HepG2 (cell line): ENCODE results near the gene HAGHL.

Experiments used
- CCDC6 ChIP-seq: sonication (generic); formaldehyde crosslinking; IDR thresholded peaks from 2 replicates; pipeline ENCODE4 v1.8.1; 2022; ENCODE audit warnings: mild to moderate bottlenecking, missing genetic modification reagents, moderate library complexity
- MEIS2 ChIP-seq: sonication (generic); formaldehyde crosslinking; IDR thresholded peaks from 2 replicates; pipeline ENCODE4 v1.9.0; 2021; ENCODE audit warnings: mild to moderate bottlenecking, missing genetic modification reagents
- MYC ChIP-seq: sonication (generic); formaldehyde crosslinking; IDR thresholded peaks from 2 replicates; pipeline ENCODE4 v1.9.0; 2021; ENCODE audit warnings: missing genetic modification reagents, borderline replicate concordance
- POLR2AphosphoS5 ChIP-seq: IDR thresholded peaks from 2 replicates; pipeline ENCODE4 v1.6.1; 2012; ENCODE audit warnings: low read depth, low read length
- SIN3B ChIP-seq: fragments of 150-350 bp; IDR thresholded peaks from 2 replicates; pipeline ENCODE4 v1.6.1; 2014; ENCODE audit warnings: low read length
- ZBTB7A ChIP-seq: sonication (generic); formaldehyde crosslinking; IDR thresholded peaks from 2 replicates; pipeline ENCODE4 v1.8.0; 2022; ENCODE audit warnings: mild to moderate bottlenecking, missing genetic modification reagents
- ZFP36L1 ChIP-seq: sonication (generic); formaldehyde crosslinking; IDR thresholded peaks from 2 replicates; pipeline ENCODE4 v1.8.0; 2022; ENCODE audit warnings: mild to moderate bottlenecking, missing genetic modification reagents, moderate library complexity
- ZFX ChIP-seq: sonication (generic); formaldehyde crosslinking; IDR thresholded peaks from 2 replicates; pipeline ENCODE4 v1.4.0; 2020; ENCODE audit warnings: mild to moderate bottlenecking, low read depth, missing genetic modification reagents, moderate library complexity
- TF ChIP-seq, protein P1 (sequence below): IDR thresholded peaks from 2 replicates; pipeline ENCODE4 v1.6.1; 2016; ENCODE audit warnings: missing compliant biosample characterization, missing genetic modification reagents, borderline replicate concordance
- TF ChIP-seq, protein P2 (sequence below): sonication (generic); formaldehyde crosslinking; IDR thresholded peaks from 2 replicates; pipeline ENCODE4 v1.4.0; 2020; ENCODE audit warnings: missing genetic modification reagents
- TF ChIP-seq, protein P3 (sequence below): sonication (generic); formaldehyde crosslinking; IDR thresholded peaks from 2 replicates; pipeline ENCODE4 v1.5.0; 2020; ENCODE audit warnings: mild to moderate bottlenecking, missing genetic modification reagents, moderate library complexity
- TF ChIP-seq, protein P4 (sequence below): sonication (generic); formaldehyde crosslinking; IDR thresholded peaks from 2 replicates; pipeline ENCODE4 v1.4.0; 2020; ENCODE audit warnings: missing genetic modification reagents
- TF ChIP-seq, protein P5 (sequence below): sonication (generic); formaldehyde crosslinking; IDR thresholded peaks from 2 replicates; pipeline ENCODE4 v1.5.0; 2020; ENCODE audit warnings: missing genetic modification reagents, mild to moderate bottlenecking, borderline replicate concordance

DNA sequence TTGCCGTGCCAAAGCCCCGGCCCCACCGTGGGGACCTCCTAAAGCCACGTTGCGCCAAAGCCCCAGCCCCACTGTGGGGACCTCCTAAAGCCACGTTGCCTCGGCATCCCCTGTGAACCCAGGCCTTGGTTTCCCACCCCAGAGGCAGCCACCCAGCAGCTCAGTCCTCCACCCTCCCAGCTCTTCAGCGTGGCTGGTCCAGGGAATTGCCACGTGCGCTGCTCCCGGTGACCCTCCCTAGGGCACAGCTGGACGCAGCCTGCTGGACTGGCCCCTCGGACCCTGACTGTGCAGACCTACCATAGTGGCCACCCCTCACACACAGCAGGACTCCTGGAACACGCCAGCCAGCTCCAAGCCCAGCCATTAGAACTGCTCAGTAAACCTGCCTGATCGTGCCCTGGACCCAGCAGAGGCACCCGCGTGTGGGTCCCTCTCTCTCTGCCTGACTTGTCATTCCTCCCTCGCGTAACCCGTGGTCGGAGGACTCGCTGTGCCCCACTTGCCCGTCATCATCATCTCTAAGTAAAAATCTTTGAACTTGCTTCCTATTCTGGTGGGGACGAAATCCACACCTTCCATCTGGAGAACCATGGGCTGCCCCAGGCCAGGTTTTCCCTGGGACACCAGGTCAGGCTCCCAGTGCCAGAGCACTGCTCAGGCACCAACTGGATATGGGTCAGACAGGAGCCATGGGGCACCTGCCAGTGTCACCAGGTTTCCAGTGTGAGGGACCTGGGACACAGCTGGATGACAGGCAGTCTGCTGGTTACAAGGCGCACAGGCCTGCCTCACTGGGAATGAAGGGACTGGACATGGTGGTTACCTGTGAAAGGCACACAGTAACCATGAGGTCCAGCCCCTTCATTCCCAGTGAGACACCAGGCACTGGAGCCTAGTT, 8.3 kb downstream of the HAGHL start:
- TF ChIP-seq, protein P1, sequence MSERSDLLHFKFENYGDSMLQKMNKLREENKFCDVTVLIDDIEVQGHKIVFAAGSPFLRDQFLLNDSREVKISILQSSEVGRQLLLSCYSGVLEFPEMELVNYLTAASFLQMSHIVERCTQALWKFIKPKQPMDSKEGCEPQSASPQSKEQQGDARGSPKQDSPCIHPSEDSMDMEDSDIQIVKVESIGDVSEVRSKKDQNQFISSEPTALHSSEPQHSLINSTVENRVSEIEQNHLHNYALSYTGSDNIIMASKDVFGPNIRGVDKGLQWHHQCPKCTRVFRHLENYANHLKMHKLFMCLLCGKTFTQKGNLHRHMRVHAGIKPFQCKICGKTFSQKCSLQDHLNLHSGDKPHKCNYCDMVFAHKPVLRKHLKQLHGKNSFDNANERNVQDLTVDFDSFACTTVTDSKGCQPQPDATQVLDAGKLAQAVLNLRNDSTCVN (CRISPR knock-in tag), result no peak
- TF ChIP-seq MYC (CRISPR knock-in tag), result no peak
- TF ChIP-seq, protein P2, sequence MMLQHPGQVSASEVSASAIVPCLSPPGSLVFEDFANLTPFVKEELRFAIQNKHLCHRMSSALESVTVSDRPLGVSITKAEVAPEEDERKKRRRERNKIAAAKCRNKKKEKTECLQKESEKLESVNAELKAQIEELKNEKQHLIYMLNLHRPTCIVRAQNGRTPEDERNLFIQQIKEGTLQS, result no peak
- no peak for TF ChIP-seq ZFX (CRISPR knock-in tag)
- TF ChIP-seq, protein P3, sequence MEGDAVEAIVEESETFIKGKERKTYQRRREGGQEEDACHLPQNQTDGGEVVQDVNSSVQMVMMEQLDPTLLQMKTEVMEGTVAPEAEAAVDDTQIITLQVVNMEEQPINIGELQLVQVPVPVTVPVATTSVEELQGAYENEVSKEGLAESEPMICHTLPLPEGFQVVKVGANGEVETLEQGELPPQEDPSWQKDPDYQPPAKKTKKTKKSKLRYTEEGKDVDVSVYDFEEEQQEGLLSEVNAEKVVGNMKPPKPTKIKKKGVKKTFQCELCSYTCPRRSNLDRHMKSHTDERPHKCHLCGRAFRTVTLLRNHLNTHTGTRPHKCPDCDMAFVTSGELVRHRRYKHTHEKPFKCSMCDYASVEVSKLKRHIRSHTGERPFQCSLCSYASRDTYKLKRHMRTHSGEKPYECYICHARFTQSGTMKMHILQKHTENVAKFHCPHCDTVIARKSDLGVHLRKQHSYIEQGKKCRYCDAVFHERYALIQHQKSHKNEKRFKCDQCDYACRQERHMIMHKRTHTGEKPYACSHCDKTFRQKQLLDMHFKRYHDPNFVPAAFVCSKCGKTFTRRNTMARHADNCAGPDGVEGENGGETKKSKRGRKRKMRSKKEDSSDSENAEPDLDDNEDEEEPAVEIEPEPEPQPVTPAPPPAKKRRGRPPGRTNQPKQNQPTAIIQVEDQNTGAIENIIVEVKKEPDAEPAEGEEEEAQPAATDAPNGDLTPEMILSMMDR (CRISPR knock-in tag), result no peak
- TF ChIP-seq ZBTB7A (CRISPR knock-in tag), result no peak
- TF ChIP-seq, protein P4, sequence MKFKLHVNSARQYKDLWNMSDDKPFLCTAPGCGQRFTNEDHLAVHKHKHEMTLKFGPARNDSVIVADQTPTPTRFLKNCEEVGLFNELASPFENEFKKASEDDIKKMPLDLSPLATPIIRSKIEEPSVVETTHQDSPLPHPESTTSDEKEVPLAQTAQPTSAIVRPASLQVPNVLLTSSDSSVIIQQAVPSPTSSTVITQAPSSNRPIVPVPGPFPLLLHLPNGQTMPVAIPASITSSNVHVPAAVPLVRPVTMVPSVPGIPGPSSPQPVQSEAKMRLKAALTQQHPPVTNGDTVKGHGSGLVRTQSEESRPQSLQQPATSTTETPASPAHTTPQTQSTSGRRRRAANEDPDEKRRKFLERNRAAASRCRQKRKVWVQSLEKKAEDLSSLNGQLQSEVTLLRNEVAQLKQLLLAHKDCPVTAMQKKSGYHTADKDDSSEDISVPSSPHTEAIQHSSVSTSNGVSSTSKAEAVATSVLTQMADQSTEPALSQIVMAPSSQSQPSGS, result no peak
- no peak for TF ChIP-seq CCDC6
- TF ChIP-seq MEIS2 (CRISPR knock-in tag), result no peak
- TF ChIP-seq, protein P5, sequence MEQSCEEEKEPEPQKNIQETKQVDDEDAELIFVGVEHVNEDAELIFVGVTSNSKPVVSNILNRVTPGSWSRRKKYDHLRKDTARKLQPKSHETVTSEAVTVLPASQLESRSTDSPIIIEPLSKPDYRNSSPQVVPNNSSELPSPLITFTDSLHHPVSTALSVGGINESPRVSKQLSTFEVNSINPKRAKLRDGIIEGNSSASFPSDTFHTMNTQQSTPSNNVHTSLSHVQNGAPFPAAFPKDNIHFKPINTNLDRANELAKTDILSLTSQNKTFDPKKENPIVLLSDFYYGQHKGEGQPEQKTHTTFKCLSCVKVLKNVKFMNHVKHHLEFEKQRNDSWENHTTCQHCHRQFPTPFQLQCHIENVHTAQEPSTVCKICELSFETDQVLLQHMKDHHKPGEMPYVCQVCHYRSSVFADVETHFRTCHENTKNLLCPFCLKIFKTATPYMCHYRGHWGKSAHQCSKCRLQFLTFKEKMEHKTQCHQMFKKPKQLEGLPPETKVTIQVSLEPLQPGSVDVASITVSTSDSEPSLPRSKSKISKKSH, result no peak
- TF ChIP-seq SIN3B, result no peak
- no peak for TF ChIP-seq ZFP36L1 (CRISPR knock-in tag)
- no peak for TF ChIP-seq POLR2AphosphoS5
